Measurements from ENCODE around the gene RAB11B.
"Not testable (repeated sequence)": the region's sequence is repeated elsewhere in the genome, so short reads cannot be mapped to it uniquely, and the experiment has no call there.

The RAB11B gene

GRCh38 chr19:8385566-8385965 is 4.6 kb upstream of the RAB11B start:
- not testable (repeated sequence) for H3K27me3 Mint-ChIP-seq, H3K9me3 Mint-ChIP-seq, H3K27ac Mint-ChIP-seq, H3K4me3 Mint-ChIP-seq, ATAC-seq, DNase-seq
- peaks cover 10% of the 10 kb centered on the region for H3K4me1 Mint-ChIP-seq

GRCh38 chr19:8386419-8386818 is 3.7 kb upstream of the RAB11B start:
- not testable (repeated sequence) for H3K27ac Mint-ChIP-seq, ATAC-seq, H3K9me3 Mint-ChIP-seq, DNase-seq, H3K4me3 Mint-ChIP-seq, H3K27me3 Mint-ChIP-seq
- peaks cover 19% of the 10 kb centered on the region for H3K4me1 Mint-ChIP-seq

GRCh38 chr19:8386990-8387389 is 3.2 kb upstream of the RAB11B start:
- H3K4me3 Mint-ChIP-seq, result no peak overlapping the region
- ATAC-seq, result no peak
- DNase-seq, result no peak
- H3K27me3 Mint-ChIP-seq, result no peaks in the 10 kb centered on the region
- no peak overlapping the region for H3K27ac Mint-ChIP-seq
- peaks cover 24% of the 10 kb centered on the region for H3K4me1 Mint-ChIP-seq
- no peaks in the 10 kb centered on the region for H3K9me3 Mint-ChIP-seq

GRCh38 chr19:8387688-8388611 is 2.2 kb upstream of the RAB11B start:
- Mint-ChIP-seq H3K4me3 (peak overlapping the region in 1 of 2 donors; percentile 54), H3K9me3 (no peaks in the 10 kb centered on the region), H3K27me3 (no peaks in the 10 kb centered on the region), H3K4me1 (peaks cover 29% of the 10 kb centered on the region), H3K27ac (no peak overlapping the region)
- no peak for DNase-seq
- ATAC-seq, result no peak

DNA sequence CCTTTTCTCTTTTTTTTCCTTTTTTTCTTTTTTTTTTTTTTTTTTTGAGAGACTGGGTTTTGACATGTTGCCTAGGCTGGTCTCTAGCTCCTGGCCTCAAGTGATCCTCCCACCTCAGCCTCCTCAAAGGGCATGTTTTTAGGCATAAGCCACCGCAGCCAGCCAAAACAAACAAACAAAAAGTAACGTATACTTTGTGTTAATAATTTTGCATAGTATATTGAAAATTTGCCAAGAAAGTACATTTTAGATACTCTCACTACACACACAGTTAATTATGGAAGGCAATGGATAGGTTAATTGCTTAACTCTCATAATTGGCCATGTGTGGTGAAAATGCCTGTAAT is 1.6 kb upstream of the RAB11B start:
- no peak overlapping the region for H3K4me3 Mint-ChIP-seq
- H3K27ac Mint-ChIP-seq, result no peak overlapping the region

DNA sequence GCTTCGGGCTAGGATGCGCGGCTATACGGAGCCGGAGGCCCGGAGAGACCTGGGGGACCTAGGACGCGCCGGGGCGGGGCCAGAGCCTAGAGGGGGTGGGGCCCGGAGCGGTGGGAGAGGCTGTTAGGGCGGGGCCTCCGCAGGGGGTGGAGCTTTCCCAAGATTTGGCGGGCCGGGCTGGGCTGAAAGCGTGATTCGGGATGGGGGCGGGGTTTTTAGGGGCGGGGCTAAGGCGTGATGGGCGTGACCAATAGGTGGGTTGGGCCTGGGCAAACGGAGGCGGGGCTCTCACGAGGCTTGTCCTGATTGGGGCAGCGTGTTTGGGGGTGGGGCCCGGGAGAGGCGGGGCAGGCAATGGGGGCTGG is 439 bp downstream of the RAB11B start:
- Mint-ChIP-seq H3K9me3 (no peaks in the 10 kb centered on the region), H3K27me3 (no peaks in the 10 kb centered on the region), H3K4me3 (peak overlapping the region; percentile 68 to 74), H3K4me1 (peaks cover 31% of the 10 kb centered on the region), H3K27ac (peak overlapping the region in 1 of 2 donors; percentile 78)
- DNase-seq (peak; percentile 90 to 91), ATAC-seq (peak; percentile 60)

More for the DNA sequence above, 1.6 kb upstream of the RAB11B start:
- no peak for ATAC-seq
- DNase-seq, result no peak
- H3K4me1 Mint-ChIP-seq, result peaks cover 29% of the 10 kb centered on the region
- no peaks in the 10 kb centered on the region for H3K27me3 Mint-ChIP-seq
- H3K9me3 Mint-ChIP-seq, result no peaks in the 10 kb centered on the region

DNA sequence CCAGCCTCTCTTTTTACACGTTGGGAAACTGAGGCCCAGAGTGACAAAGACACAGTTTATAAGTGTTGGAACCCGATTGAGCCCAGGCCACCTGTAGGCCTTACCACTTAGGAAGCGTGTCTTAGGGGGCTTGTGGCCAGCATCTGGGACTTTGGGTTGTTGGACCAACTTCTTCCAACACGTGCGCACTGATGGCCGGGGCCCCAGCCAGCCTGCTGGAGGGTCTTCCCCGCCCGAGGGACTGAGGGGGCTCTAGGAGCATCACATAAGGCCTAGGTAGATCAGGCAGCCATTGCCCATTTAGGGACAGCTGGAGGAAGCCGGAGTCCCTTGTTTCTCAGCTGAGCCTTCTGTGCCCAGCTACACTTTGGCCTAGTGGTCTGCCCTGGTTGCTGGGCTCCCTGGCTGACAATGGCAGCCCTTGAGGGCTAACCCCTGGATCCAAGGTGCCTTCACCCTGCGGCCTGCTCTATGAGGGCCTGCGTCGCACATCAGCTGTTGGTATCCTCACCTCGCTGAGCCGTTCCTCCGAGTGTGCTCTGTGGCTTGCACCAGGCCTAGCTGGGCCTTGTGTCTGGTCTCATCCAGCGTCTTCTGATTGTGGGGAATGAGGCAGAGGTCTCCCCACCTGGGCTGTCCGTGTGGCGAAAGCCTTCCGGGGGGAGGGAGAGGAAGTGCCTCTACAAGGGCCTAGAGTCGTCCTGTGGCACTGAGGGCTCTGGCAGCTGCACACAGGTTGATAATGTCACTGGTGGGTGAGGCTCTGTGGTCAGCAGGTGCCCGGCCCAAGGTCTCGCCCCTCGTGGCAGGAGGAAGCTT is 1.2 kb downstream of the RAB11B start:
- DNase-seq, result no peak
- Mint-ChIP-seq H3K27me3 (no peaks in the 10 kb centered on the region), H3K9me3 (no peaks in the 10 kb centered on the region), H3K4me3 (peak overlapping the region; percentile 68 to 74), H3K4me1 (peaks cover 39% of the 10 kb centered on the region), H3K27ac (peak overlapping the region in 1 of 2 donors; percentile 75)
- ATAC-seq, result no peak

- DNase-seq (no peak), ATAC-seq (no peak)
- Mint-ChIP-seq H3K9me3 (no peaks in the 10 kb centered on the region), H3K27me3 (no peaks in the 10 kb centered on the region), H3K4me3 (peak overlapping the region; percentile 25 to 68), H3K27ac (peak overlapping the region in 1 of 2 donors; percentile 75), H3K4me1 (peaks cover 46% of the 10 kb centered on the region)
Measured at GRCh38 chr19:8392017-8392591, 1.9 kb downstream of the RAB11B start.

DNA sequence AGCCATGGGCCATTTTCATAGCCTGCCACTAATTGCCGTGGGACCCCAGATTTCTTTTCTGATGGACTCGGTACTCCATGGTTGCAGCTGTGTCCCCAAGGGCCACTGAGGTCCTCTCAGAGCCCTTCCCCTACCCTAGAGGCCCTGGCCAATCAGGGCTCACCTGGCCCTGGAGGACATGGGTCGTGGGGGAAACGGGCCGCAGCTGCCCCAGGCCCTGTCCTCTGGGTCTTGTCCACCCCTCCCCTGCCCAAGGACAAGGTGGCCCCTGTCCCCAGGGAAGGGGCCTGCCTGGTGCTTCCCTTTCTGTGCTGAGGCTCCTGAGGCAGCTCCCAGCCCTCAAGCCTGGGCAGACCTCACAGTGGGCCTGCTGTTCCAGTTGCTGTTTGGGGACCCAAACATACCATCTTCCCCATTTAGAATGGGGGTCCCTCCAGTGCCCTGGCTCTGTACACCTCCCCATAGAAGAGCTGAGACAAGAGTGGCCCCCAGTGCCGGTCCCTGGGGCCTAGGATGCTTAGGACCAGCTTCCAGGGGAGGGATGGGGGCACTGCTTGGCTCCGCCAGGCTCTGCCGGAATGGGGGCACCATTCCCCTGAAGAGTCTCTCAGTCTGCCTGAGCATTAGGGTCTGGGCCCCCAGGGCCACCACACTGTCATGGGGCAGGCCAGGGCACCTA is 3.2 kb downstream of the RAB11B start:
- ATAC-seq, result no peak
- Mint-ChIP-seq H3K4me3 (no peak overlapping the region), H3K27me3 (no peaks in the 10 kb centered on the region), H3K4me1 (peaks cover 52% of the 10 kb centered on the region), H3K27ac (no peak overlapping the region), H3K9me3 (no peaks in the 10 kb centered on the region)
- DNase-seq, result no peak

- H3K27ac Mint-ChIP-seq, result no peak overlapping the region
- ATAC-seq, result no peak
Measured at GRCh38 chr19:8393871-8394250, 3.7 kb downstream of the RAB11B start.

GRCh38 chr19:8395621-8396082 is 5.5 kb downstream of the RAB11B start:
- ATAC-seq, result no peak
- Mint-ChIP-seq H3K27me3 (no peaks in the 10 kb centered on the region), H3K9me3 (no peaks in the 10 kb centered on the region), H3K27ac (peak overlapping the region in 1 of 2 donors; percentile 79), H3K4me1 (peaks cover 56% of the 10 kb centered on the region), H3K4me3 (no peak overlapping the region)
- DNase-seq, result no peak

More at GRCh38 chr19:8393871-8394250, 3.7 kb downstream of the RAB11B start:
- DNase-seq, result no peak
- H3K4me3 Mint-ChIP-seq, result no peak overlapping the region
- H3K4me1 Mint-ChIP-seq, result peaks cover 52% of the 10 kb centered on the region
- H3K27me3 Mint-ChIP-seq, result no peaks in the 10 kb centered on the region
- H3K9me3 Mint-ChIP-seq, result no peaks in the 10 kb centered on the region

- H3K9me3 Mint-ChIP-seq, result no peaks in the 10 kb centered on the region
- no peaks in the 10 kb centered on the region for H3K27me3 Mint-ChIP-seq
- H3K4me3 Mint-ChIP-seq, result no peak overlapping the region
- no peak for ATAC-seq
- peaks cover 51% of the 10 kb centered on the region for H3K4me1 Mint-ChIP-seq
- DNase-seq, result no peak
- H3K27ac Mint-ChIP-seq, result peak overlapping the region in 1 of 2 donors; percentile 79
Measured at GRCh38 chr19:8396185-8396562, 6.0 kb downstream of the RAB11B start.

GRCh38 chr19:8396563-8397203 is 6.5 kb downstream of the RAB11B start:
- Mint-ChIP-seq H3K27me3 (no peaks in the 10 kb centered on the region), H3K4me1 (peaks cover 46% of the 10 kb centered on the region)

DNA sequence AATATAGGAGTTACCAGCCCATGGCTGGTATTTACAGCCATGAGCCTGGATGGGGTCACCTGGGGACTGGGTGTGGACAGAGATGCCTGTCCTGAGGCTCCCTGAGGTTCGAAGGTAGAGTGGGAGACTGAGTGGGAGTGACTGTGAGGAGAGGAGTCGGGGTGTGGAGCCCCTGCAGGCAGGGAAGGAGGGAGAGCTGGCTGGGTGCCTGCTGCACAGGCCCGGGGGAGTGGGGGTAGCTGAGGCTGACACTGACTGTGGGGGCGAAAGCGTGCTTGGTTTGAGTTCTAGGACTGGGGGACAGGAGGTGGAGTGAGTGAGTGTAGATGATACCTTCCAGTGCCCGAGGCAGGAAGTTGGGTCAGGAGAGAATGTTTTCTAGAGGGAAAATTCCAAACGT is 7.1 kb downstream of the RAB11B start:
- no peak overlapping the region for H3K4me3 Mint-ChIP-seq
- no peaks in the 10 kb centered on the region for H3K27me3 Mint-ChIP-seq
- peak overlapping the region in 1 of 2 donors; percentile 14 for H3K27ac Mint-ChIP-seq
- no peak for ATAC-seq
- H3K4me1 Mint-ChIP-seq, result peaks cover 40% of the 10 kb centered on the region
- no peak for DNase-seq
- no peaks in the 10 kb centered on the region for H3K9me3 Mint-ChIP-seq

More at GRCh38 chr19:8396563-8397203, 6.5 kb downstream of the RAB11B start:
- peak overlapping the region; percentile 22 to 28 for H3K27ac Mint-ChIP-seq
- no peaks in the 10 kb centered on the region for H3K9me3 Mint-ChIP-seq
- DNase-seq (peak; percentile 60 to 68), ATAC-seq (peak; percentile 84)
- H3K4me3 Mint-ChIP-seq, result no peak overlapping the region

All from stimulated activated naive CD8-positive, alpha-beta T cell treated with anti-CD3 and anti-CD28 coated beads, Interleukin-15, amount 100 ng/mL, for 72 hours (primary cell).